Left renal pelvis (tissue), 4 donors: ENCODE measurements around the gene SLC28A3. TPM values are rescaled to one million over a fixed set of nuclear protein-coding genes. Genes with fewer than 3 reads are reported as not detected.
"Not testable (repeated sequence)": the region's sequence is repeated elsewhere in the genome, so short reads cannot be mapped to it uniquely, and the experiment has no call there.

Experiments
- DNase-seq, 4 donors: peaks; one replicate each; pipeline ENCODE4 v3.0.0-alpha.2; 2013; ENCODE audit warnings: low read depth in 4 of 4, low spot score in 3 of 4
- polyA plus RNA-seq, 4 donors: library from polyadenylated mRNA; unstranded; fragments of 120-200 nt; gene quantifications; one replicate each; pipeline ENCODE4 v1.2.1, GENCODE V29; 2013; ENCODE audit not compliant: insufficient read length in 4 of 4

Gene SLC28A3, protein sequence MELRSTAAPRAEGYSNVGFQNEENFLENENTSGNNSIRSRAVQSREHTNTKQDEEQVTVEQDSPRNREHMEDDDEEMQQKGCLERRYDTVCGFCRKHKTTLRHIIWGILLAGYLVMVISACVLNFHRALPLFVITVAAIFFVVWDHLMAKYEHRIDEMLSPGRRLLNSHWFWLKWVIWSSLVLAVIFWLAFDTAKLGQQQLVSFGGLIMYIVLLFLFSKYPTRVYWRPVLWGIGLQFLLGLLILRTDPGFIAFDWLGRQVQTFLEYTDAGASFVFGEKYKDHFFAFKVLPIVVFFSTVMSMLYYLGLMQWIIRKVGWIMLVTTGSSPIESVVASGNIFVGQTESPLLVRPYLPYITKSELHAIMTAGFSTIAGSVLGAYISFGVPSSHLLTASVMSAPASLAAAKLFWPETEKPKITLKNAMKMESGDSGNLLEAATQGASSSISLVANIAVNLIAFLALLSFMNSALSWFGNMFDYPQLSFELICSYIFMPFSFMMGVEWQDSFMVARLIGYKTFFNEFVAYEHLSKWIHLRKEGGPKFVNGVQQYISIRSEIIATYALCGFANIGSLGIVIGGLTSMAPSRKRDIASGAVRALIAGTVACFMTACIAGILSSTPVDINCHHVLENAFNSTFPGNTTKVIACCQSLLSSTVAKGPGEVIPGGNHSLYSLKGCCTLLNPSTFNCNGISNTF
- under 1 TPM in 3 of 4 donors, not detected in 1; 0.07 to 0.14 (median 0.11) TPM for polyA plus RNA-seq

DNA sequence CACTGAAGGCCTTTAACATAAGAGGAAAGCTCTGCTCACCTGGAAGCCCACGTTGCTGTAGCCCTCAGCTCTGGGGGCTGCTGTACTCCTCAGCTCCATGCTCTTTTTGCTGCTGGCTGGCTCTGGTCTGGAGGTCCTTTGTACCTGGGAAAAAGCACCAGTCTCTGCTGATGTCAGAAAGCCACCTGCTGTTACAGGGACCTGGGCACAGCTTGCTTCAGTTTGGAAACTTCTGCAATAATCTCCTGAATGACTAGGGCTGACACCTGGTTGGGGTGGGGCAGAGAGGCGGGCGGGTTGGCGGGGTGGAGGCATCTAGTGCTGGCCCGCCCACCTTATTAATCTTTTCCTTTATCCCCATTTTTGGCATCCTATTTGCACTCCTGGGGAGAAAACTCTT, at the start of gene SLC28A3:
Gene SLC28A3 (minus strand): TSS at position 224 of the 400 bp plus-strand sequence. CDS start 125 bp downstream, at position 99.
- DNase-seq = no peak

DNA sequence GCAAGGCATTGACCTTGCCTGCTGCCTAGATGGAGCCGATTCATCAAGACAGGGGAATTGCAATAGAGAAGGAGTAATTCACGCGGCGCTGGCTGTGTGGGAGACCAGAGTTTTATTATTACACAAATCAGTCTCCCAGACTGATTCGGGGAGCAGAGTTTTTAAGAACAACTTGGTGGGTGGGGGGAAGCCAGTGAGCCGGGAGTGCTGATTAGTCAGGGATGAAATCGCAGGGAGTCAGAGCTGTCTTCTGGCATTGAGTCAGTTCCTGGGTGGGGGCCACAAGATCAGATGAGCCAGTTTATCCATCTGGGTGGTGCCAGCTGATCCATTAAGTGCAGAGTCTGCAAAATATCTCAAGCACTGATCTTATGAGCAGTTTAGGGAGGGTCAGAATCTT, 49.7 kb upstream of the SLC28A3 start:
- not testable (repeated sequence) for DNase-seq

DNA sequence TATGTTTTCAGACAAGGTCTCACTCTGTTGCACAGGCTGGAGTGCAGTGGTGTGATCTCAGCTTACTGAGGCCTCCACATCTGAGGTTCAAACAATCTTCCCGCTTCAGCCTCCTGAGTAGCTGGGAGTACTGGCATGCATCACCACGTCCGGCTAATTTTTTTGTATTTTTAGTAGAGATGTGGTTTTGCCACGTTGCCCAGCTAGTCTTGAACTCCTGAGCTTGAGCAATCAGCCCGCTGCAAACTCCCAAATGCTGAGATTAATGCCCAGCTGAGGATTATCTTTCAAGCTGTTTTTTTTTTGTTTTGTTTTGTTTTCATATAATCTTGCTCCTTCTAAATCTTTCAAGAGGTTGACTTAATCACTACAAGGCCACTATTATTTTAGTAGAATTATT, 47.3 kb upstream of the SLC28A3 start:
- no peak for DNase-seq

DNA sequence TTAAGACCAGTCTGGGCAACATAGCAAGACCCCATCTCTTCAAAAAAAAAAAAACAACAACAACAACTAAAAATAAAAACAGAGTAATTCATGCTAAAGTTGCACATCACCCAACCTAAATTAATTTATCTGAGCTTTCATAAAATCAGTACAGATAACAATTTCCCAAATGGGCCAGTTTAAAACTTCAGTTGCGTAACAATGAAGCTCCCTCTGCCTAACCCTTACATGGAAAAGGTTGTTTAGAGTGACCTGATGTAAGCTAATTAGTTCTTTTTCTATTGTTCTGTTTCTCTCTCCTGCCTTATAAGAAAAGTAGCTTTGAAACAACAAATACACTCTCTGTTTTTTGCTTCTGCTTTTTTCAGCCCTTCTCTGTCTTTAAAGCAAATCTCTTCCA, 46.2 kb upstream of the SLC28A3 start:
- DNase-seq = no peak

DNA sequence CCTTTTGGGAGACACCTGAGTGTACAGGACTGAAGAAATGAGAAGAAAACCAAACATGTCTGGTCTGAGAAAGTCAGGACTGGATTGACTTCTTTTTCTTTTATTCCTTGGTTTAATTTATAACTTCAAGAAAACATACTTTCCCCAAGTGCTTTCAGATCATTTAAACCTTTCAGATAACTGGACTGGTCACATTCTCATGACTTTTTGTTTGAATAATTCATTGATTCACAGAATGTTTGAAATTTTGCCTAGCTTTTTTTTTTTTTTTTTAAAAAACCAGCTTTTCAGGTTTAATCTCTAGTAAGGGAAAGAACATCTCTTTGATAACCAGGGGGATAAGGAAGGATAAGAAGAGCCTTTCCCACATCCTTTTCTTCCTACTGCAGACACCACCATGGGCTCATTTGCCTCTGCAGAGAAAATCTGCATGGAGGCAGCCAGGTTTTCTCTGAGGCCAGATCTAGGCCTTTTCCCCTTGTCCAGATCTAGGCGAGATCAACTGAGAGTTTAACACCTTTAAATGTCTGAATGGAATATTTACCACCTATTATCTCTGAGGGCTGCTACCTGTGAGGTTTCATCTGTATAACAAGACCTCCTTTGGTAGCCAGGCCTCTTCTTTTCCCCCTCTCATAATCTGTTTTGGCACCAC, 45.0 kb upstream of the SLC28A3 start:
- DNase-seq = no peak

DNA sequence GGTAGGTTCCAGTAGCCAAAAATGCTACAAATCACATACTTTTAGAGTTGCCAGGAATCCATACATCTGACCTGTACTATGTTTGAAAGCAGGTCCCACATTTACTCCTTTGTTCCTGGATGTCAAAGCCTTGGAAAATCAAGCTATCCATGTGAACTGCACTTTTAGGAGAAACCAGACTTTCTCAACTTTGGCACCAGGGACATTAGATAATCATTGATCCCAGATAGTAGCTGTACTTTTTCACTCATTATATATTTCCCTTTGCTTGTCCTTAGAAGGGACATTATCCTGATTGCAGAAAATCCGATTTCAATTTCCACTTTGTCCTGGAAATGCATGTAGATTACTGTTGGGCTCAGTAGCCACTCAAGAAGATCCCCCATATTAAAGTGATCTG, 44.1 kb upstream of the SLC28A3 start:
- DNase-seq = no peak

DNA sequence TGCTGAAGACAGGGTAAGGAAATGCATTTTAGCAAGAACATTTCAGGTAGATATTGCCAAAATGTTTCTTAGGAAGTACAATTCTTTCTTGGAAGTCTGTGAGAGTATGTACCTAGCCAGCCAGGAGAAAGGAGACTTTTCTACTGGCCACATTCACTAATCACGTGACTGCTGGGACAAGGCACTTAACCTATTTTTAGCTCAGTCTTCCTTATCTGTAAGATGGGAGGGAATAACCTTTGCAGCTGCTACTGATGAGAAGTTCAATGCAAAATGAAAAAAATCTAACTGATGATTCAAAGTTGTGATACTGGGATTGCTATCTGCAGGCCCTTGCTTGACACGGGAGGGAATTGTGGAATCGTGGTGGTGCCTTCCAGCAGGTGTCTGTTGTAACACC, 42.6 kb upstream of the SLC28A3 start:
- no peak for DNase-seq

DNA sequence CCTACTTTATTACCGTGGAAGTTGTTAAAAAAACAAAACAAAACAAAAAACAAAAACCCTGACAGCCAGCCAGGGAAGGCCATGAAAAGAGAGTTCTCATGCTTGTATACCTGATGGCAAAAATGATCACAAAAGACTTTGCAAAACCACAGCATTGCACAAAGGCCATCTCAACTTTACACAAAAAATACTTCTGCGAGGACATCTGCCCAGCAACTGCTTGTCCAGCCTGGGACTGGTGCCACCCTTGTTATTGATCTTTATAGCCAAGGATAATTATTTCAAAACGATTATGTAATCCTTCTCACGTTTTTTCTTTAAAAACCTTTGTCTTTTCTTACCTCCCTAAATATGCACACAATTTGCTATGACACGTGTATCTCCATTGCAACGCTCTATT, 42.2 kb upstream of the SLC28A3 start:
- DNase-seq = no peak

DNA sequence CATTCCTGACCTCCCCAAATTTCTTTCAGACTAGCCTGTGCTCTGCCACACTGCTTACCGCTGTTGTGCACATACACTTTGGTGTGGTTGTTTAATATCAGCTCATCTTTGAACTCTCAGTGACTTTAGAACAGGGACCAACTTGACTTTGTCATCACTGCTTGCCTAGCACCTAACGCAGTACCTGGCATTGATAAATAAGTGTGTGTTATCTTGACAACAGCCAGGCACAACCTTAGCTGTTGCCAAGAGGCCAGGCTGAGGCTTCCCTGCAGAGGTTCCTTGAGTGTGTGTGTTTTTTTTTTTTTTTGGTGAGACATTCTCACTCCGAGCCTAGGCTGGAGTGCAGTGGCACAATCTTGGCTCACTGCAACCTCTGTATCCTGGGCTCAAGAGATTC, 41.0 kb upstream of the SLC28A3 start:
- no peak for DNase-seq

DNA sequence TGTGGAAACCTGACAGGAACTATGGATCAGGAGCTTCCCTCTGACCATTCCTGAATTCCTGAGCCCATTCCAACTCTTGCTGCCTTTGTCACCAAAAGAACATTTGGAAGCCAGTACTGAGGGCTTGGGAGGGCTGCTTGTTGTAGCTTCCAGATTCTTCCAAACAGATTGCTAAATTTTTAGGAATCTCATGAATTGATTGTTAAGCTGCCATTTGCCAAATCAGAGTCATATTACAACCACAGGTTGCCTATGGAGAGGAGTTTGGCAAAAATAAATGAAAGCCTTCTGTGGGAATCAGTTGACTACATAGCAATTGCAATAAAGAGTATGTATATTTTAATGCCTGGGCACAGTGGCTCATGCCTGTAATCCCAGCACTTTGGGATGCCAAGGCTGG, 39.2 kb upstream of the SLC28A3 start:
- DNase-seq = no peak

DNA sequence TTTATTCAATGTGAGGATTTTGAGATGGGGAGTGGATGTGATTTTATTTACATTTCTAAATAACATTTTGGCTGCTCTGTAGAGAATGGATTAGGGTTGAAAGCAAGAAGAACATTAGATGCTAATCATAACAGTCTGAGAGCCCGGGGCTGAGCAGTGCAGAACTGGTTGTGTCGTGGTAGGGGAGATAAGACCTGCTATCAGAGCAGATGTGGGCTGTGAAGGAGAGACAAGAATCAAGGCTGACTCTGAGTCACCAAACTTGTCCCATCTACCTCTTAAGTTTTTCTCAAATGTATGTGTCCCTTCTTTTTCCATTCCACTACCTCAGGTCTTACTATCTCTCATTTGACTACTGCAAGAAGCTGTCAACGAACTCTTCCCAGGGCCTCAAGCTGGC, 35.4 kb upstream of the SLC28A3 start:
- no peak for DNase-seq

DNA sequence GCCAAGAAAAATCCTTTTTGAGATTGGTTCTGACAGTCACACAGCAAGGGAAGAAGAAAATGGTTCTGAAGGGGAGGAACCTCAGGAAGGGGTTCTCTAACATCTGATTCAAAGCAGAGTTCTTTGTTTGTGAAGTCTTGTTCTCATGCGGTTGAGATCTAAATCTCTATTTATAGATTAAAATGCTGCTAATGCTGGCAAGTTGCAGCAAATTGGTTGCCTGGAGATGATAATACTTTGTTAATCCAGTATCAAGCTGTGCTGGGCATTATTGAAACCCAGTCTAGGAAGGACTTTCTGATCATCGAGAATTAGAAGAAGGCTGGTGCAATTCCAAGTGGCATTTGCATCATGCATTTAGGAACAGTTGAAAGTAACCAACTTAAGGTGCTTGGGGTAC, 34.0 kb upstream of the SLC28A3 start:
- DNase-seq = no peak

DNA sequence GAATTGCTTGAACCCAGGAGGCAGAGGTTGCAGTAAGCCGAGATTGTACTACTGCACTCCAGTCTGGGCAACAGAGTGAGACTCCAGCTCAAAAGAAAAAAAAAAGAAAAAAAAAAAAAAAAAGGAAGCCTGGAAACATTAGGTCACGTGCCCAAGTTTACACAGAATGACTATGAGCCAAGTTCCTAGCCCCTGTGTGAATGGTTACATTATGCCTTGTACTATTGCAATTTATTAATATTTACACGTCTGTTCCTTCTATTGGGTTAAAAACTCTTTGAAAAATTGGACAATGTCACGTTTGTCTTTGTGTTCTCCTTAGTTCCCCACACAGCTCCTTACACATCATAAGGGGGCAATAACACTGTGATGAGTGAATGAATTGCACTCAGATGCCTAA, 33.5 kb upstream of the SLC28A3 start:
- no peak for DNase-seq

DNA sequence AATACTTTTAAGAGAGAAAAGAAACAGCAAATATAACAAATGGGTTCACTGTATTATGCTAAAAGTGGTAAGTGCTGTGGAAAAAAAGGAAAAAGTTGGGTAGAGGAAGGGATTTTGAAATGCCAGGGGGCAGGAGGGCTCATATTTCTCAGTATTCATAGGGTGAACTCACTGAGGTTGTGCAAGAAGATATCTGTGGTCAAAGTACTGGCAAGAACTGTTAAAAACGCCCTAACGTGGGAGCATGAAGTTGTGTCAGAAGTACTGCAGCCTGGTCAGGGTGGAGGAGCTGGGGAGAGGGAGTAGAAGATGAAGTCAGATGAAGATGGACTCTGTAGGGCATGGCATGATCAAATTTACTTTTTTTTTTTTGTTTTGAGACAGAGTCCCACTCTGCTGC, 31.2 kb upstream of the SLC28A3 start:
- DNase-seq = no peak

DNA sequence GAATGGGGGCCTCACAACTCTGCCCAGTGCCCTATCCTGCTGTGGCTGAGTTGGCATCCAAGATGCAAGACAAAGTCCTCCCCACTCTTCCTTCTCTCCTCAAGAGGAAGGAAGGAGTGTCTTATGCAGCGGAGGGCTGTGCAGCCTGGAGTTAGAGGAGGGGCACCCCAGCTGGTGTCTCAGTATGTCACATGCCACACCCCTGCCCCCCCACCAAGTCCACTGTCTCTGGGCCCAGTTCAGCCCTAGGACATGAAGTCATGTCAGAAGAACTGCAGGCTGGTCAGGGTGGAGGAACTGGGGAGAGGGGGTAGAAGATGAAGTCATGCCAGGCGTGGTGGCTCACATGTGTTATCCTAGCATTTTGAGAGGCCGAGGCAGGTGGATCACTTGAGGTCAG, 28.0 kb upstream of the SLC28A3 start:
- DNase-seq = no peak

DNA sequence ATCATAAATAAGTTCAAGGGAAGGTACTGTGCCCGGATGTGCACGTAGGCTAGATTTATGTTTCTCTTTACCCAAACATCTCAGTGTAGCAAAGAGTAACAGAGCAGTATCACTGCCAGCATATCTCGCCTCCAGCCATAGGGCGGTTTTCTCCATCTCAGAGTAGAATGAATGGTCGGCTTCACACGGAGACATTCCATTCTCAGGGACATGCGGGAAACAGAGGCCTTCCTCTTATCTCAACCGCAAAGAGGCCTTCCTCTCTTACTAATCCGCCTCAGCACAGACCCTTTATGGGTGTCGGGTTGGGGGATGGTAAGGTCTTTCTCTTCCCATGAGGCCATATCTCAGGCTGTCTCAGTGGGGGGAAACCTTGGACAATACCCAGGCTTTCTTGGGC, 27.2 kb upstream of the SLC28A3 start:
- not testable (repeated sequence) for DNase-seq

DNA sequence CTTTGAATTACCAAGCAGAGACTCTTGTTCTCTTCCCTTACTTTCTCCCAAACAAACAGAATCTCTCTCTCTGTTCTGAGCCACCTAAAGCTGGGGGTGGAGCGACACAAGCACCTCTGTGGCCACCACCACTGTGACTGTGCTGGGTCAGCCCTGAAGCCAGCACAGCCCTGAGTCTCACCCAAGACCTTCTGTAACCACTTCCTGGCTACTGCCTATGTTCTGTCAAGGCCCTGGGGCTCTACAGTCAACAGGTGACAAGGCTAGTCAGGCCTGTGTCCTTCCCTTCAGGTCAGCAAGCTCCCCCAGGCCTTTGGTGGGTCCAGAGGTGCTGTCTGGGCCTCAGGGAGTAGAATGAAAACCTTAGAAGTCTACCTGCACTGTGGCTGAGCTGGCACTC, 26.1 kb upstream of the SLC28A3 start:
- no peak for DNase-seq

DNA sequence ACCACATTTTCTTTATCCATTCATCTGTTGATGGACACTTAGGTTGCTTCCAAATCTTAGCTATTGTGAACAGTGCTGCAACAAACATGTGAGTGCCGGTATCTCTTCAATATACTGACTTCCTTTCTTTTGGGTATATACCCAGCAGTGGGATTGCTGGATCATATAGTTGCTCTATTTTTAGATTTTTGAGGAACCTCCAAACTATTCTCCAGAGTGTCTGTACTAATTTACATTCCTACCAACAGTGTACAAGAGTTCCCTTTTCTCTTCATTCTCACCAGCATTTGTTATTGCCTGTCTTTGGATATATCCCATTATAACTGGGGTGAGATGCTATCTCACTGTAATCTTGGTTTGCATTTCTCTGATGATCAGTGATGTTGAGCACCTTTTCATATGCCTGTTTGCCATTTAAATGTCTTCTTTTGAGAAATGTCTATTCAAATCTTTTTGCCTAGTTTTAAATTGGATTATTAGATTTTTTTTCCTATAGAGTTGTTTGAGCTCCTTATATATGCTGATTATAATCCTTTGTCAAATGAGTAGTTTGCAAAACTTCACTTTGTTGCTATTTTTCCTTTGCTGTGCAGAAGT, 24.4 kb upstream of the SLC28A3 start:
- not testable (repeated sequence) for DNase-seq

DNA sequence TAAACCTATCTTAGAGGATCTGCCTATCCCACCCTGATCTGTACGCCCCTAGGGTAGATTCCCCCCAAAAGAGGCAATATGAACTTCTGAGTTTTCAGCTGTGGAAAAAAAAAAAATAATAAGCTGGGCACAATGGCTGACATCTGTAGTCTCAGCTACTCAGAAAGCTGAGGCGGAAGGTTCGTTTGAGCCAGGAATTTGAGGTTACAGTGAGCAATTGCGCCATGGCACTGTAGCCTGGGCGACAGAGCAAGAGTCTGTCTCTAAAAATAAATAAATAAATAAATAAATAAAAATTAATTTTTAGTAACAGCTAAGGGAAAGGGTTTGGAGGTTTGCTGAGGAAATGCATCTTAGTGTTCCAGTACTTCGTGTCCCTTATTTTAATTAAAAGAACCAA, 21.1 kb upstream of the SLC28A3 start:
- no peak for DNase-seq

DNA sequence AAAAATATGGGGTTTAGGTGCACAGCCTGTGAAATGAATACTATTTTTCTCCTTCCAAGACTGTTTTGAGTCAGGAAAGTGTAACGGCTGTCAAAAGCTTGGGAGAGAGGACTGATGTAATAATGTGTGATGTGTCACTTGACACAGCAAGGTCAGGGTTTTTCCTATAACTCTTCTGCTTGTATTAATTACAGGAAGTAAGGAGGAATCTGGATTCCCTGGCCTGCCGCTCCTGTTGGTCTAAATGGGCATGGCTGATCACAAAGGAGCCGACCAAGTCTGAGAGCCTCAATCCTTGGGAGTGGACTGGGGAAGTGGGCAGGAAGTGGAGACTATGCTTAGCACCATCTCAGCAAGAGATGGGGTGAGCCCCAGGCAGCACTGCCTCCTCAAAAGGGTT, 16.7 kb upstream of the SLC28A3 start:
- no peak for DNase-seq

DNA sequence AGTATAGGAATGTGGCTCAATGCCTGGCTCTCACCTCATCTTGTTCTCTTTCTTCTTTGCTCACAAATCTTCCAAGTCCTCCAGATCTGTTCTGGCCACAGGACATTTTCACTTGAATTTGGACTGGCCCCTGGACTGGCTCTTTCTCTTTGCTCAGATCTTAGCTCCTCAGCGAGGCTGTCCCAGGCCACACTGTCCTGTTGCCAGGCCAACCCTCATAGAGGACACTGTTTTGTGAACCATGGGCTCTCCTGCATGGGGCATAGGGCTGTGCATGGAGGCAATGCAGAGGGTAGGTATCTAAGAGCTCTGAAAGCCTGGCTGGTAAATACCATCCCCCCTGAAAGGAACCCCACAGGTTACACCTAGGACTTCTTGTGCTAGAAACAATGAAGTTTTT, 13.5 kb upstream of the SLC28A3 start:
- no peak for DNase-seq
